ENCODE results near the gene ISYNA1.

- TF ChIP-seq TEAD4 (IDR thresholded peaks at IDR 0.05): no peak
- TF ChIP-seq RAD21 (IDR thresholded peaks at IDR 0.05; ENCODE audit: low read depth): no peak
- no peak for TF ChIP-seq NFIC (IDR thresholded peaks at IDR 0.05)
- no peak for TF ChIP-seq CREB1 (IDR thresholded peaks at IDR 0.05; ENCODE audit: low read depth)
- no peak for TF ChIP-seq ZBTB7A (IDR thresholded peaks at IDR 0.05; ENCODE audit: low read depth)
- no peak for TF ChIP-seq TCF12 (IDR thresholded peaks at IDR 0.05; ENCODE audit: low read depth)
- TF ChIP-seq MAX (IDR thresholded peaks at IDR 0.05): peak; percentile 26; the same call in 1 of the 2 replicates
- TF ChIP-seq EGR1 (IDR thresholded peaks at IDR 0.05): no peak
- TF ChIP-seq CEBPB (IDR thresholded peaks at IDR 0.05): peak; percentile 92
Measured at GRCh38 chr19:18478545-18479311, 40.8 kb upstream of the ISYNA1 start.
